NOMO-1 (cell line): Measurements from ENCODE around the gene ELMO1.

Experiments
- DNase-seq, 2 experiments: peaks; one replicate each; lab custom pipeline; 2025; ENCODE audit not compliant: unreplicated experiment in 2 of 2; lab: John Stamatoyannopoulos, UW

The ELMO1 gene

GRCh38 chr7:37081436-37081835 lies 367.2 kb downstream of the ELMO1 start:
- DNase-seq = no peak

GRCh38 chr7:37079420-37079819 lies 369.2 kb downstream of the ELMO1 start:
- DNase-seq = no peak

- no peak for DNase-seq
Measured at GRCh38 chr7:37076668-37077067, 372.0 kb downstream of the ELMO1 start.

- DNase-seq = no peak
Measured at GRCh38 chr7:37074370-37074769, 374.3 kb downstream of the ELMO1 start.

GRCh38 chr7:37071124-37071523 lies 377.5 kb downstream of the ELMO1 start:
- DNase-seq = no peak

- DNase-seq = no peak
Measured at GRCh38 chr7:37070471-37070870, 378.2 kb downstream of the ELMO1 start.

GRCh38 chr7:37070031-37070430 lies 378.6 kb downstream of the ELMO1 start:
- no peak for DNase-seq

GRCh38 chr7:37069336-37069735 lies 379.3 kb downstream of the ELMO1 start:
- no peak for DNase-seq

GRCh38 chr7:37068902-37069301 lies 379.8 kb downstream of the ELMO1 start:
- DNase-seq = no peak

GRCh38 chr7:37068038-37068437 lies 380.6 kb downstream of the ELMO1 start:
- DNase-seq = no peak

- no peak for DNase-seq
Measured at GRCh38 chr7:37065779-37066271, 382.8 kb downstream of the ELMO1 start.

GRCh38 chr7:37062560-37062859 lies 386.2 kb downstream of the ELMO1 start:
- DNase-seq = no peak

GRCh38 chr7:37061849-37062559 lies 386.7 kb downstream of the ELMO1 start:
- DNase-seq = no peak

GRCh38 chr7:37056234-37056912 lies 392.3 kb downstream of the ELMO1 start:
- no peak for DNase-seq

- DNase-seq = no peak
Measured at GRCh38 chr7:37054624-37055241, 393.9 kb downstream of the ELMO1 start.

- peak in 1 of 2 experiments; percentile 15 for DNase-seq
Measured at GRCh38 chr7:37052705-37053104, 396.0 kb downstream of the ELMO1 start.

GRCh38 chr7:37050801-37051200 lies 397.9 kb downstream of the ELMO1 start:
- DNase-seq = no peak

GRCh38 chr7:37048674-37049073 lies 400.0 kb downstream of the ELMO1 start:
- DNase-seq = no peak

- DNase-seq = no peak
Measured at GRCh38 chr7:37047260-37047659, 401.4 kb downstream of the ELMO1 start.

- DNase-seq = no peak
Measured at GRCh38 chr7:37046531-37047079, 402.1 kb downstream of the ELMO1 start.

- DNase-seq = peak in 1 of 2 experiments; percentile 47
Measured at GRCh38 chr7:37045681-37046179, 402.9 kb downstream of the ELMO1 start.
